SK-N-MC (cell line): ENCODE results near the gene AMOTL2.
A peak's percentile ranks its signal among the peaks of the same experiment; 100 is the strongest.

Source experiments
- DNase-seq: peaks from one replicate; pipeline ENCODE4 v3.0.0-alpha.2; 2011; ENCODE audit warnings: low read depth, low spot score
- H3K27ac ChIP-seq: fragments of 200-600 bp; sonication (generic); 2 replicates; pipeline ENCODE4 v1.5.1; 2016; ENCODE audit warnings: mixed run types
- H3K36me3 ChIP-seq: fragments of 200-600 bp; sonication (generic); 2 replicates; pipeline ENCODE4 v1.6.1; 2017; ENCODE audit warnings: antibody characterized with exemption, low read length, mixed read lengths; ENCODE audit not compliant: insufficient read depth
- H3K4me3 ChIP-seq: fragments of 200-600 bp; sonication (generic); 2 replicates; pipeline ENCODE4 v1.5.1; 2016
- H3K9ac ChIP-seq: fragments of 200-600 bp; sonication (generic); 2 replicates; pipeline ENCODE4 v1.8.0; 2017; ENCODE audit warnings: mixed run types, mixed read lengths; ENCODE audit not compliant: insufficient read length
- H3K9me3 ChIP-seq: fragments of 200-600 bp; sonication (generic); 2 replicates; pipeline ENCODE4 v1.6.1; 2017; ENCODE audit warnings: low read depth, mild to moderate bottlenecking, antibody characterized with exemption, low read length, moderate library complexity, mixed read lengths
- EZH2 ChIP-seq: fragments of 200-600 bp; sonication (generic); IDR thresholded peaks from one replicate; pipeline ENCODE4 v1.6.1; 2017; ENCODE audit warnings: antibody characterized with exemption
- FOXP2 ChIP-seq: optimal IDR thresholded peaks from 2 replicates; pipeline ENCODE3; 2011; ENCODE audit warnings: mild to moderate bottlenecking, moderate library complexity; ENCODE audit not compliant: insufficient read depth; ENCODE audit errors: extremely low read length, control extremely low read depth
- POLR2AphosphoS5 ChIP-seq: IDR thresholded peaks from 2 replicates; pipeline ENCODE4 v1.6.1; 2012; ENCODE audit warnings: mild to moderate bottlenecking, low read depth, low read length, borderline replicate concordance

Gene AMOTL2

GRCh38 chr3:134330883-134331810 lies 43.1 kb downstream of the AMOTL2 start:
- Histone ChIP-seq H3K36me3 (no peaks in the 10 kb centered on the region), H3K9me3 (no peaks in the 10 kb centered on the region), H3K4me3 (no peak overlapping the region), H3K9ac (no peak overlapping the region), H3K27ac (peak overlapping the region; percentile 8; the same call in 1 of the 2 replicates)
- TF ChIP-seq EZH2 = no peak
- TF ChIP-seq POLR2AphosphoS5 = no peak
- TF ChIP-seq FOXP2 = no peak
- DNase-seq = no peak

- no peaks in the 10 kb centered on the region for H3K36me3 ChIP-seq
- no peaks in the 10 kb centered on the region for H3K9me3 ChIP-seq
- H3K4me3 ChIP-seq = no peak overlapping the region
- TF ChIP-seq POLR2AphosphoS5 (no peak), EZH2 (no peak), FOXP2 (no peak)
- H3K9ac ChIP-seq = no peak overlapping the region
- no peak for DNase-seq
- H3K27ac ChIP-seq = peak overlapping the region; percentile 94
These were observed 45.4 kb downstream of the AMOTL2 start for GRCh38 chr3:134328846-134329245.

- Histone ChIP-seq H3K9ac (no peak overlapping the region), H3K36me3 (no peaks in the 10 kb centered on the region), H3K27ac (peak overlapping the region; percentile 94), H3K9me3 (no peaks in the 10 kb centered on the region), H3K4me3 (no peak overlapping the region)
- TF ChIP-seq FOXP2 (no peak), POLR2AphosphoS5 (no peak), EZH2 (no peak)
- DNase-seq = peak; percentile 62
These were observed 46.1 kb downstream of the AMOTL2 start for GRCh38 chr3:134328147-134328591.

- Histone ChIP-seq H3K9me3 (no peaks in the 10 kb centered on the region), H3K36me3 (no peaks in the 10 kb centered on the region), H3K4me3 (peak overlapping the region; percentile 54; the same call in 1 of the 2 replicates), H3K27ac (peak overlapping the region; percentile 94), H3K9ac (peak overlapping the region; percentile 24)
- TF ChIP-seq EZH2 = no peak
- no peak for TF ChIP-seq FOXP2
- no peak for TF ChIP-seq POLR2AphosphoS5
- no peak for DNase-seq
These were observed 46.7 kb downstream of the AMOTL2 start for GRCh38 chr3:134327594-134327975.

- Histone ChIP-seq H3K27ac (peak overlapping the region; percentile 94), H3K9me3 (no peaks in the 10 kb centered on the region), H3K9ac (peak overlapping the region; percentile 24), H3K36me3 (no peaks in the 10 kb centered on the region), H3K4me3 (peak overlapping the region; percentile 54)
- peak; percentile 96 for DNase-seq
- TF ChIP-seq EZH2 (no peak), FOXP2 (no peak), POLR2AphosphoS5 (no peak)
These were observed 47.3 kb downstream of the AMOTL2 start for GRCh38 chr3:134326760-134327593.

- Histone ChIP-seq H3K9me3 (no peaks in the 10 kb centered on the region), H3K4me3 (no peak overlapping the region), H3K36me3 (no peaks in the 10 kb centered on the region), H3K9ac (peak overlapping the region; percentile 11), H3K27ac (peak overlapping the region; percentile 94)
- DNase-seq = no peak
- TF ChIP-seq POLR2AphosphoS5 (no peak), EZH2 (no peak), FOXP2 (no peak)
These were observed 48.1 kb downstream of the AMOTL2 start for GRCh38 chr3:134326126-134326525.

GRCh38 chr3:134325706-134326105 lies 48.5 kb downstream of the AMOTL2 start:
- no peak overlapping the region for H3K4me3 ChIP-seq
- DNase-seq = no peak
- TF ChIP-seq EZH2 (no peak), FOXP2 (no peak), POLR2AphosphoS5 (no peak)
- H3K27ac ChIP-seq = peak overlapping the region; percentile 94
- no peaks in the 10 kb centered on the region for H3K36me3 ChIP-seq
- no peak overlapping the region for H3K9ac ChIP-seq
- H3K9me3 ChIP-seq = no peaks in the 10 kb centered on the region
